ENCODE results near the gene MRM3. TPM values are rescaled to one million over a fixed set of nuclear protein-coding genes. Genes with fewer than 3 reads are reported as not detected.

MRM3 gene
- total RNA-seq, 4 donors from 2014 or later, result 17.4 to 25.9 (median 23.9) TPM

DNA sequence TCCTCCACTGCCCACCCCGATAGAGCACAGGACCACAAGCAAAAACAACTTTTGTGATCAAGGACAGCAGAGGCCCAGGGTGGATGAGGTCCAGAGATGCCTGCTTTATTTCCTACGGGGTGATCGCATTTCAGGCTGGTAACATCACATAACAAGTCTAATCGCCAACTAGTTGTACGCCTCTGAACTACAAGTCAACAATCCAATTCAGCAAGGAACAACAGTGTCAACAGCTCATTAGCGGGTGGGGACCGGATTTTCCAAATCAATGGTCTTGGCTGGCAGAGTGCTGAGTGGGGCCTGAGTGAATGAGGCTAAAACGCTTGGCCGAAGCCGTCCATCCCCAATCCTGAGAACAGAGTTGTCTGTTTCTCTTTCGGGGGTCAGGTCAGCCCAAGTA, 17.1 kb downstream of the MRM3 start:
- TF ChIP-seq CTCF (IDR thresholded peaks at IDR 0.05) (no peak), EP300 (IDR thresholded peaks at IDR 0.05) (no peak), POLR2A (IDR thresholded peaks at IDR 0.05; ENCODE audit: low read depth) (no peak)
- Histone ChIP-seq H3K4me3 (no peak overlapping the region), H3K27me3 (no peaks in the 10 kb centered on the region), H3K36me3 (peaks cover 3 to 47% (median 31%) of the 10 kb centered on the region in 4 donors), H3K4me1 (peaks cover 11 to 14% (median 13%) of the 10 kb centered on the region in 4 donors), H3K9me3 (no peaks in the 10 kb centered on the region), H3K27ac (replicated peaks in 1 of 4) (no peak overlapping the region)
- 90% methylated on average over 7 of the region's 11 CpGs for WGBS
- no peak for DNase-seq (ENCODE audit: extremely low spot score)
- intact Hi-C loops (cut with DNase I), result loop anchor here (10.0 kb wide), 1 partner anchor 56 kb away; no protein-coding TSS in a partner anchor

GRCh38 chr17:800446-801242, 18.5 kb downstream of the MRM3 start:
- no peak overlapping the region for H3K27ac ChIP-seq (replicated peaks in 1 of 4)
- 82% methylated on average over 37 of the region's 39 CpGs for WGBS
- H3K9me3 ChIP-seq, result no peaks in the 10 kb centered on the region
- H3K4me1 ChIP-seq, result peaks cover 0 to under 1% (median 0%) of the 10 kb centered on the region in 4 donors
- intact Hi-C loops (cut with DNase I), result no loop called here
- no peak overlapping the region for H3K4me3 ChIP-seq
- peaks cover 3 to 59% (median 36%) of the 10 kb centered on the region in 4 donors for H3K36me3 ChIP-seq
- DNase-seq (ENCODE audit: extremely low spot score), result no peak
- H3K27me3 ChIP-seq, result no peaks in the 10 kb centered on the region
- no peak for TF ChIP-seq EP300 (IDR thresholded peaks at IDR 0.05)
- no peak for TF ChIP-seq CTCF (IDR thresholded peaks at IDR 0.05)
- TF ChIP-seq POLR2AphosphoS5 (IDR thresholded peaks at IDR 0.05), result no peak
- no peak for TF ChIP-seq POLR2A (IDR thresholded peaks at IDR 0.05; ENCODE audit: low read depth)

DNA sequence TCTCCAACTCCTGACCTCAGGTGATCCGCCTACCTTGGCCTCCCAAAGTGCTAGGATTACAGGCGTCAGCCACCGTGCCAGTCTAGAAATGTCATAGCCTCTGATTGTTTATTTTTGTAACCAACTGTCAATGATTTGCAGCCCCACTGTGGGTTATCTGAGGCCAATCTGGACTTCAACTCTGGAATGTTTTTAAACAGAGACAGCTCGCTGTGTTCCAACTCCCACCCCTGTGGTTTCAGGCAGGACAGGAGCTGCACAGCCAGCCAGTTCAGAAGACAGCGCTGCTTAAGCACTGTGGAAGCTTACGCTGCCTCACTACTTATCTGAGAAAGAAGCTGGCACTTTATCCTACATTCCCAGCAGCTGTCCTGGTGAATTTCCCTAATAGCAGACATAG, 19.5 kb downstream of the MRM3 start:
- H3K27me3 ChIP-seq, result no peaks in the 10 kb centered on the region
- intact Hi-C loops (cut with DNase I), result no loop called here
- H3K4me1 ChIP-seq, result no peaks in the 10 kb centered on the region
- H3K36me3 ChIP-seq, result peaks cover 3 to 66% (median 36%) of the 10 kb centered on the region in 4 donors
- no peak for DNase-seq (ENCODE audit: extremely low spot score)
- no peak overlapping the region for H3K4me3 ChIP-seq
- TF ChIP-seq CTCF (IDR thresholded peaks at IDR 0.05) (no peak), POLR2AphosphoS5 (IDR thresholded peaks at IDR 0.05) (no peak), EP300 (IDR thresholded peaks at IDR 0.05) (no peak), POLR2A (IDR thresholded peaks at IDR 0.05; ENCODE audit: low read depth) (no peak)
- no peaks in the 10 kb centered on the region for H3K9me3 ChIP-seq
- no peak overlapping the region for H3K27ac ChIP-seq (replicated peaks in 1 of 4)
- WGBS, result 73% methylated on average over 6 of the region's 6 CpGs

- H3K36me3 ChIP-seq, result peaks cover 3 to 71% (median 36%) of the 10 kb centered on the region in 4 donors
- H3K4me1 ChIP-seq, result no peaks in the 10 kb centered on the region
- TF ChIP-seq POLR2A (IDR thresholded peaks at IDR 0.05; ENCODE audit: low read depth) (no peak), EP300 (IDR thresholded peaks at IDR 0.05) (no peak), POLR2AphosphoS5 (IDR thresholded peaks at IDR 0.05) (no peak), CTCF (IDR thresholded peaks at IDR 0.05) (no peak)
- H3K9me3 ChIP-seq, result no peaks in the 10 kb centered on the region
- DNase-seq (ENCODE audit: extremely low spot score), result no peak
- WGBS, result 90% methylated on average over 11 of the region's 14 CpGs
- no peak overlapping the region for H3K4me3 ChIP-seq
- intact Hi-C loops (cut with DNase I), result no loop called here
- H3K27ac ChIP-seq (replicated peaks in 1 of 4), result no peak overlapping the region
- H3K27me3 ChIP-seq, result no peaks in the 10 kb centered on the region
These were observed 20.3 kb downstream of the MRM3 start for GRCh38 chr17:802481-802880.

All from esophagus muscularis mucosa (tissue), 4 donors.